DND-41 (cell line): Measurements from ENCODE around the gene GATA5.

Experiments
- ATAC-seq: fragments of 200-7000 bp; cut with Tn5 transposase; 3 replicates; pipeline ENCODE4 v1.9.1; 2021; ENCODE audit warnings: low read depth; ENCODE audit not compliant: insufficient read depth
- DNase-seq: peaks from one replicate; pipeline ENCODE4 v3.0.0-alpha.2; 2020
- H2AFZ ChIP-seq: 2 replicates; pipeline ENCODE4 v1.6.0; 2012; ENCODE audit warnings: low read depth, low read length
- H3K27ac ChIP-seq: 2 replicates; pipeline ENCODE4 v1.5.1; 2012; ENCODE audit warnings: low read length, inconsistent platforms
- H3K27me3 ChIP-seq: fragments of 200-600 bp; sonication (generic); 2 replicates; pipeline ENCODE4 v1.6.0; 2012; ENCODE audit warnings: low read length, mild to moderate bottlenecking, inconsistent platforms; ENCODE audit not compliant: insufficient read depth, poor library complexity
- H3K36me3 ChIP-seq: 2 replicates; pipeline ENCODE4 v1.5.1; 2012; ENCODE audit warnings: low read length, inconsistent platforms; ENCODE audit not compliant: insufficient read depth
- H3K4me1 ChIP-seq: 2 replicates; pipeline ENCODE4 v1.5.1; 2012; ENCODE audit warnings: mild to moderate bottlenecking, low read length; ENCODE audit not compliant: insufficient read depth
- H3K4me2 ChIP-seq: 2 replicates; pipeline ENCODE4 v1.6.0; 2012; ENCODE audit warnings: mild to moderate bottlenecking, moderate library complexity, low read length, inconsistent platforms; ENCODE audit not compliant: insufficient read depth
- H3K4me3 ChIP-seq, 2 experiments: fragments of 200-600 bp in 1 of 2; shearing (Covaris generic) in 1 of 2; 2 replicates each; pipeline ENCODE4 v1.5.1; 2012 to 2016; ENCODE audit warnings: inconsistent platforms in 2 of 2, low read length in 2 of 2, mild to moderate bottlenecking in 2 of 2, low read depth in 1 of 2, moderate library complexity in 1 of 2
- H3K79me2 ChIP-seq: 2 replicates; pipeline ENCODE4 v1.6.0; 2012; ENCODE audit warnings: low read length, inconsistent platforms; ENCODE audit not compliant: insufficient read depth
- H3K9ac ChIP-seq: 2 replicates; pipeline ENCODE4 v1.6.0; 2012; ENCODE audit warnings: low read depth, mild to moderate bottlenecking, inconsistent platforms, low read length, moderate library complexity
- H3K9me3 ChIP-seq: 2 replicates; pipeline ENCODE4 v1.5.1; 2012; ENCODE audit warnings: low read length, moderate library complexity, mild to moderate bottlenecking, inconsistent platforms; ENCODE audit not compliant: insufficient read depth, severe bottlenecking
- H4K20me1 ChIP-seq: 2 replicates; pipeline ENCODE4 v1.6.0; 2012; ENCODE audit warnings: low read length; ENCODE audit not compliant: insufficient read depth
- CTCF ChIP-seq: IDR thresholded peaks from 2 replicates; pipeline ENCODE4 v1.5.1; 2012; ENCODE audit warnings: borderline replicate concordance, low read length, moderate library complexity, mild to moderate bottlenecking; ENCODE audit not compliant: poor library complexity, severe bottlenecking; ENCODE audit errors: extremely low read depth
- EZH2 ChIP-seq: IDR thresholded peaks from 3 replicates; pipeline ENCODE4 v1.6.1; 2012; ENCODE audit warnings: borderline replicate concordance, low read depth, mild to moderate bottlenecking, moderate library complexity, low read length, inconsistent platforms; ENCODE audit not compliant: severe bottlenecking

The GATA5 gene

GRCh38 chr20:62421716-62421990 is 54.1 kb downstream of the GATA5 start:
- Histone ChIP-seq H3K4me1 (no peaks in the 10 kb centered on the region), H3K27me3 (no peaks in the 10 kb centered on the region), H3K27ac (no peak overlapping the region), H4K20me1 (peaks cover 15% of the 10 kb centered on the region), H3K36me3 (no peaks in the 10 kb centered on the region), H3K9ac (no peak overlapping the region), H3K9me3 (no peaks in the 10 kb centered on the region), H3K4me2 (no peak overlapping the region), H2AFZ (no peak overlapping the region), H3K79me2 (no peaks in the 10 kb centered on the region), H3K4me3 (no peak overlapping the region)
- TF ChIP-seq EZH2: no peak
- TF ChIP-seq CTCF: no peak
- ATAC-seq (no peak), DNase-seq (no peak)

- H3K27me3 ChIP-seq: no peaks in the 10 kb centered on the region
- H3K4me2 ChIP-seq: no peak overlapping the region
- H3K27ac ChIP-seq: no peak overlapping the region
- no peak for ATAC-seq
- DNase-seq: no peak
- no peak overlapping the region for H2AFZ ChIP-seq
- no peaks in the 10 kb centered on the region for H3K36me3 ChIP-seq
- H4K20me1 ChIP-seq: peaks cover 12% of the 10 kb centered on the region
- TF ChIP-seq EZH2 (no peak), CTCF (no peak)
- no peaks in the 10 kb centered on the region for H3K9me3 ChIP-seq
- no peaks in the 10 kb centered on the region for H3K4me1 ChIP-seq
- H3K9ac ChIP-seq: no peak overlapping the region
- no peaks in the 10 kb centered on the region for H3K79me2 ChIP-seq
- no peak overlapping the region for H3K4me3 ChIP-seq
Observed at GRCh38 chr20:62420846-62421715, 54.7 kb downstream of the GATA5 start.

GRCh38 chr20:62419759-62420158 is 56.0 kb downstream of the GATA5 start:
- no peak for DNase-seq

More at GRCh38 chr20:62419759-62420158, 56.0 kb downstream of the GATA5 start:
- TF ChIP-seq EZH2 (no peak), CTCF (no peak)
- H2AFZ ChIP-seq: no peak overlapping the region
- H3K79me2 ChIP-seq: no peaks in the 10 kb centered on the region
- H3K4me3 ChIP-seq: no peak overlapping the region
- H3K9me3 ChIP-seq: no peaks in the 10 kb centered on the region
- no peak overlapping the region for H3K27ac ChIP-seq
- no peaks in the 10 kb centered on the region for H3K27me3 ChIP-seq
- H4K20me1 ChIP-seq: peaks cover 9% of the 10 kb centered on the region
- no peaks in the 10 kb centered on the region for H3K4me1 ChIP-seq
- H3K4me2 ChIP-seq: no peak overlapping the region
- no peak for ATAC-seq
- H3K9ac ChIP-seq: no peak overlapping the region
- H3K36me3 ChIP-seq: no peaks in the 10 kb centered on the region
